ENCODE results near the gene CST3.
"Not testable (repeated sequence)": the region's sequence is repeated elsewhere in the genome, so short reads cannot be mapped to it uniquely, and the experiment has no call there.

Gene CST3

DNA sequence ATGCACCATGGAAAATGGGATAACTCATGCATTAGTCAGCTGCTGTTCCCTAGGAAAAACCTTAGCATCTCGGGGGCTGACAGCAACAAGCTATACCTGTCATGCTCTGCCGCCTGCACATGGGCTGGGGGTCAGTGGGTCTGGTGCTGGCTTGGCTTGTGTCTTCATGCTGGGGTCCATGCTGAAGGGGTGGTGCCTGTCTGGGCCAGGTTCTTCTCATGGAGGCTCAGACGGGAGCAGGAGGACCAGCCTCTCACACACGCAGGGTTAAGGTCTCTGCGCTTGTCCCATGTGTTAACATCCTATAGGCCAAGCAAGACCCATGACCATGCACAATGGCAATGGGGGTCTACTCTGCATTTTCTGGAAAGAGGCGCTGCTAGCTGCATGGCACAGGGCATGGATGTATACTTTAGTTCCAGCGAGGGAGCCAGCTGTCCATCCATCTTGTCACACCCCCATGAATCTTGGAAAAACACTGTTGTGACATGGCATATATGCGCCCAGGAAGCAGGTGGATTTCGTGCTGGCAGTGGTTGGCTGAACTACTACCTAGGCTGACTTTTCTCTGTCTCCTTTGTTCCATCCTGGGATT is 24.6 kb upstream of the CST3 start:
- no peak for DNase-seq (ENCODE audit: low spot score)

DNA sequence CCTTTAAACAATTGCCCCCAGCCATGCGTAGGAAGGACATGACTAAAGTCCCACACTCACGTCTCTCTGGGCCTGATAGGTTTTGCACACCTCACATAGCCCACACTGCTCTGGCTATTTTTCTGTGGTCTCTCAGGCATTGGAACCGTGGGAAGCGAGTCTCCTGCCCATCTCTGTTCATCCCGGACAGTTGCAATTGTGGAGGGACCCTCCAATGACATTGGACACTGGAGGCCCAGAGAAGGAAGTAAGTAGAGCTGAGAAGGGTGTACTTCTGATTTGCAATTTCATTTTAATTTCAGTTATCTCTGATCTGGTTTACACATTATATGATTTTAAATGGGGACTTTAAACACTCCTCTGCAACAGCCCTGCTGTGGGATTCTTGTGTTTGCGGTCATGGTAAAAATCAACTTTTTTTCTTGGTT is 23.3 kb upstream of the CST3 start:
- DNase-seq (ENCODE audit: low spot score): no peak

DNA sequence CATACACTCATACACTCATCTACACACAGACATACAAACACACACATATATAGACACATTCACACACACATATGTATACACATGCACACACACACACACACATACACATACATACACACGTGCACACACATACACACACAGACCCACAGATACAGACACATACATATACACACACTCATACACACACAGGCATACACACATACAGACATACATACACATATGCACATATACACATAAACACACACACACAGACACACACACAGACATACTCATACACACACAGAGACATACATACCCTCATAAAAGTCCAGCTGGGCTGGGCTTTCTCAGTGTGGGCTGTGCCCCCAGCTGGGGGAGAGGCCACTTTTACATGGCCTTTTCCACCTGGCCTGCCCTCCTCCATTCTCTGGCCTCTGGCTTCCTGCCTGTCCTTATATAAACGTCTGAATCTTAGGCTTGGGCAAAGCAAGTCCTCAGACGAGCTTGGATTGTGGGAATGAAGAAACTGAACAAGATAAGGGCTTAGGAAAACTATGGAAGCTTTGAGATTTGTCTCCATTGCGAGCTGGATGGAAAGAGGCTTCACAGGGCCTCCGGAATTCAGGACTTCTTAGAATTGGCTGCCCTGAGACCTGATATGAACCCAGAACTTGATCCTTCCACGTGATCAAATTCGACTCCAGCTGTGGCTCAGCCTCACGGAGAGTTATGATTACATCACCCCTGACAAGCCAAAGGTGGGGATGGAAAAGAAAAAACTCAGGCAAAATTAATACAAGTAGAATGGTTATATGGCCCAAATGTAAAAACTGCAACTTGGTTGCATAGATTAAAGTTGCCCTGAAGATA is 22.5 kb upstream of the CST3 start:
- no peak for DNase-seq (ENCODE audit: low spot score)

DNA sequence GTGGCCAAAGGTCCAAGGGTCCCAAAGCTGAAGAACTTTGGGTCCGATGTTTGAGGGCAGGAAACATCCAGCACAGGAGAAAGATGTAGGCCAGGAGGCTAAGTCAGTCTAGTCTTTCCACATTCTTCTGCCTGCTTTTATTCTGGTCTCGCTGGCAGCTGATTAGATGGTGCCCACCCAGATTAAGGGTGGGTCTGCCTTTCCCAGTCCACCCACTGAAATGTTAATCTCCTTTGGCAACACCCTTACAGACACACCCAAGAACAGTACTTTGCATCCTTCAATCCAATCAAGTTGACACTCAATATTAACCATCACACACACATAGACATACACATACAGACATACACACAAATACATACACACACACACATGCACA is 21.8 kb upstream of the CST3 start:
- not testable (repeated sequence) for DNase-seq (ENCODE audit: low spot score)

DNA sequence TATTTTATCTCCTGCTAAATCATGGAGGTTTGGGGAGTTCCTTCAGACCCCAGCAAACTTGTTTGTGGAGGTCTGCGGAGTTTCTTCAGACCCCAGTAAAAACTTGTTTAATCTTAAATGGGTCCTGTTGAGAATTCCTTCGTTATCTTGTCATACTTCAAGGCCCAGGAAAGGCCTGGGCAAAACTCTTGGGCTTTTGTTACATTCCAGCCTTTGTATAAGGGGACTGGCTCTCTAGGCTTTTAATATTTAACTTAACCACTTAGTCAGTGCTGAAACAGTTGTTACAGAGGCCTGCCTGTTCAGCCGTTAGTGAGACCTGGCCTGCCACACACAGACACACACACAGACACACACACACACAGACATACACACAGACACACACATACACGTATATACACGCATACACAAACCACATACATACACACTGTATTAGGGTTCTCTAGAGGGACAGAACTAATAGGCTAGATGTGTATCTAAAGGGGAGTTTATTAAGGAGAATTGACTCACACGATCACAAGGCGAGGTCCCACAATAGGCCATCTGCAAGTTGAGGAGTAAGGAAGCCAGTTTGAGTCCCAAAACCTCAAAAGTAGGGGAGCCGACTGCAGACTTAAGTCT is 21.3 kb upstream of the CST3 start:
- no peak for DNase-seq (ENCODE audit: low spot score)

DNA sequence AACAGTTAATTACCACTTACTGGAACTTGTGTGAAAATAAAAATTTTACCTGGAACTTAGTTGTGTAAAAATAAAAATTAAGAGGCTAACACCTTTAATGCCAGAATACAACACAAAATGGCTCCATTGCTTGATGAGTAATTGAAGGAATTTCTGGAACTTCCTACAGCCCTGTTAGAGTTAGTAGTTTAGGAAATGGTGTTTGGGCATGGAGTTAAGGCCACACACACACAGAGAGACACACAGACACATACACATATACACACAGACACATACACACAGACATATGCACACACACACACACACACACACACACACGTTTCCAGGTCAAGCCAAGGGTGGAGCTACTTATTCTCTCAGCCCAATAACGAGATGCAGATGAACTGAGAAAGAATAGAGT is 20.6 kb upstream of the CST3 start:
- DNase-seq (ENCODE audit: low spot score): no peak

DNA sequence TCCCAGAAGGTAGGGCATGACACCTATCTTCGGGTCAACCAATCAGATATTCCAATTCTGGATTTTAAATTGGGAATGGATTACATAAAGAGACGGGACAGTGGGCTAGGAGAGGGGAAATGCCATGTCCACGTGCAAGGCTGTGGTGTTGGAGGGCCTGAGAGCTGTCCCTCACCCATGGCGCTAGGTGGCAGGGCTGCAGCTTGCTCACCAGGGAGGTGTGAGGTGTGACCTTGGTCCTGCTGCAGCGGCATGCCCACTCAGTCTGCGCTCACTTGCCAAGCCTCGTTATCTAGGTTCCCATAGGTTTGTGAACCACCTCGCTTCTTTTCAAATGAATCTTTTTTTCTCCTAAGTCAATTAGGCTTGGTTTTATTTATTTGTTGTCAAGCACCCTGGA is 19.4 kb upstream of the CST3 start:
- DNase-seq (ENCODE audit: low spot score): no peak

DNA sequence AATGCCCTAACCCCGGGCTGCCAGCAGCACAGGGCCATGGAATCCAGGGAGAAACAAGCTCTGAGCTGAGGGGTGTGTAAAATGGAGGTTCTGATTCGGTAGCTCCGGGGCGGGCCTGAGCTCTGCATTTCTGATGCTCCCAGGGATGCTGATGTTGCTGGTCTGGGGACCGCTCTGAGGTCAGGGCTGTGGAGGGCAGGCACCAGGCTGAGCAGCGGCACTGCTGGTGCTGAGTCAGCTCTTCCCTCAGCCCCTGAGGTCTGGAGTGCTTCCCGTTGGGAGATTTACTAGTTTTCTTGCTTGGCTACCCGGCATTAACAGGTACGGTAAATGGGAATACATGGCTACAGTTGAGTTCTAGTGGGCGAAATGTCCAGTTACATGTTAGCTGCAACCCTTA is 18.6 kb upstream of the CST3 start:
- DNase-seq (ENCODE audit: low spot score): no peak

DNA sequence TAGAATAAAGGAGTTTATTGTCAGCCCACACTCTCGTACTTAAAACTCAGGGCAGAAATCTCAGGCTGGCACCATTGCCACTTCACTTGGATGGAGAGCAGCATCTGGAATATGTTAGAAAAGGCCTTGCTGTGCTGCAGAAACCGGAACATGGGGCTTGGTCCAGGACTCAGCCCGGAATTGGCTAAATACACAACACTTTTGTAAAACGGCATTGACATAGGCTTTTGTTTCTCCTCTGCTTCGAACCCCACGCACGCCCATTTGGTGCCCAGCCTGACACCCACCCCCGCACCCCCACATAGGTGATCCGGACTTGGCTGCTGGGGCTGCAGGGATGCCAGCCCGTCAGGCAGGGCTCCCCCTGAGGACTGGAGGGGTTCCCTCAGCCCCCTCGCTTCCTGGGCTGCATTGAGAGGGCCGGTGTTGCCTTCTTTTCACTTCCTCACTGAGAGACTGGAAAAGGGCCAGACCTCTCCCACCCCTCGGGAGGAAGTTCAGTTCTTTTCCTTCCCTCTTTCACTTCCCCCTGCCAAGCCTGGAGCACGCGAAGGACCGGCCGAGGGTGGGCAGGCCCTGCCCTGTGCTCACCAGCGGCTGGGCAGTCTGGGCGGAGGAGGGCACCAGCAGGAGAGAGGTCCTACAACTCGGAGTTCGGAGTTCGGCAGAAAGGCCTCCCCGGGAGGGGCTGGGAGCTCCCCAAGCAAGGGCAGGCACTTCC is 17.9 kb upstream of the CST3 start:
- no peak for DNase-seq (ENCODE audit: low spot score)

DNA sequence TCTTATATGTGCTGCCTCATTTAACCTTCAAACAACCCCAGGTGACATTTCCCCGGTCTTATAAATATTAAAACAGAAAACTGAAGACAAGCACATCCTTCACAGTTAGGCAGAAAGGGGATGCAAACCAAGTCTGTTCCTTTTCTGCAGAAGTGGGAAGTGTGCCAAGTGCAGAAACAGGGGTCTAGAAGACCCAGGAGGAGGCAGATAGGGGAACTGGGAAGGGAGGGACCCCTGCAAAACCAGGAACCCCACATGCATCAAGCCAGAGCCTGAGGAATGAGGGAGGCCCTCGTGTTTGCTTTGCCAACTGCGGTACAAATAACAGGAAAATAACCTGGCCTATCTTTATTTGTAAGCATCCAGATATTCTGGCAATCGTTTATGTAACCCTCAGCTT is 17.0 kb upstream of the CST3 start:
- DNase-seq (ENCODE audit: low spot score): no peak

DNA sequence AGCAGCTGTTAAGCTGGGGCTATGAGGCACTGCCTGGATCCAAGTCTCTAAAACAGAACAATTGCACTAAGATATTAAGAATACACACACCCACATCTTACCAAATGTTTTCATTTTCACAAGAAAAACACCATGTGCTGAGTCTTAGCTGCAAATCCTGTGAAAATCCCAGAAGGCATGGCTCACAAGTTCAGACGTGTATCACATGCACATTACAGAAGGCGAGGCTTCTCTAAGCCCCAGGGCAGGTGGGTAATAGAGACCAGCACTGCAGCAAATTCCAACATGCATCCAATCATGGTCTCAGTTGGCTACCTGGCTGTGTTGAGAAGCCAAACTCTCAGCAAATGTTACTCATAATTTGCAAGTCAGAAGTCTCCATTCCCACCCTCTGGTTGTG is 16.2 kb upstream of the CST3 start:
- no peak for DNase-seq (ENCODE audit: low spot score)

DNA sequence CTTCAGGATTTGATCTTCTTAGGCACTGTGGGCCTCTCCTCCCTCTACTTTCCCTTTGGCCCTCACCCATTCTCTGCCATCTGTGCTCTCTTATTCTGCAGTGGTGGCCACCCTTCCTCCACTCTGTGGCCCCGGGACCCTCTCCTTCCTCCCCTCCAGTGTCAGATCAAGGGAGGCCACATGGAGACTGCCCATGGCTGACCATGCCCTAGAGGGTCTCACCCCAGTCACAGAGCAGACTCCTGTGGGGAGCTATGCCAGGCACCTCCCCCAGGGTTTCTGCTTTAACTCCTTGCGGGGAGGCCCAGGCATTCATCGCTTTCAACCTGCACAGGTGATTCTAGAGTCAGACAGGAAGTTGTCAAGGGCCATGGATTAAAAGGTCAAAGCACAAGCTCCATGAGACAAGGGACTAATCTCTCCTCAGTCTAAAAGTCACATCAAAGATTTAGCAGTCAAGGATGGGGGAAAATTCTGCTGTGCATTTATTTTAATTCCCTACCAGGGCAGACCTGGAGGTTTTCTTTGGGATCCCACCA is 15.7 kb upstream of the CST3 start:
- DNase-seq (ENCODE audit: low spot score): no peak

DNA sequence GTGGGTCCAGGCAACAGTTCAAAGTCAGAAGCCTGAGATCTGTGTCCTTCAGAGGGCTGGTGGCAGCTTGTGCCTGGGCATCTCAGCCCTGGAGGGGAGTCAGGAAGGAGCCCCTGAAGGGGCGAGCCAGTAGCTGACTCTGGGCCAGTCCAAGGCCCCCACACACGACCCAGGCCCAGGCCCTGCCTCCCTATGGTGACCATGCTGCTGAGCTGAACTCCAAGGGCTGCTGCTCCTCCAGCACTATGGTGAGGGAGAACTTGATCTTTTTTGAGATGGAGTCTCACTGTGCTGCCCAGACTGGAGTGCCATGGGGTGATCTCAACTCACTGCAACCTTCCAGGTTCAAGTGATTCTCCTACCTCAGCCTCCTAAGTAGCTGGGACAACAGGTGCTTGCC is 15.2 kb upstream of the CST3 start:
- DNase-seq (ENCODE audit: low spot score): no peak

DNA sequence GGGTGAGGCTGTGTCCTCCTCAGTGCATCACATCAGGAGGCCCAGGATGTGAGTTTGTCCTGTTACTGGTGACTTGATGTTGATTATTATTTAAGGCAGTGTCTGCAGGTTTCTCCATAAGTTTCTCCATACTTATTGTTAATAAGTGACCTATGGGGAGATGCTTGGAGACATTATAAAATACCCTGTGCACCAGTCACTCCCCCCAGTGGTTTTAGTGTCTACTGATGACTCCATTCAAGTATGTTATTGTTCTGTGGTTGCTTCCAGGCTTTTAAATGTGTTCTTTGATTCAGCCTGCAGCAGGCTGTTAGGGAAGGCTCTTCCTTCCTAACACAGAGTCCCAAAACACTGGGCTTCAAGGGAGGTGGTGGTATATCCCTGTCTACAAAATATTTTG is 14.6 kb upstream of the CST3 start:
- no peak for DNase-seq (ENCODE audit: low spot score)

DNA sequence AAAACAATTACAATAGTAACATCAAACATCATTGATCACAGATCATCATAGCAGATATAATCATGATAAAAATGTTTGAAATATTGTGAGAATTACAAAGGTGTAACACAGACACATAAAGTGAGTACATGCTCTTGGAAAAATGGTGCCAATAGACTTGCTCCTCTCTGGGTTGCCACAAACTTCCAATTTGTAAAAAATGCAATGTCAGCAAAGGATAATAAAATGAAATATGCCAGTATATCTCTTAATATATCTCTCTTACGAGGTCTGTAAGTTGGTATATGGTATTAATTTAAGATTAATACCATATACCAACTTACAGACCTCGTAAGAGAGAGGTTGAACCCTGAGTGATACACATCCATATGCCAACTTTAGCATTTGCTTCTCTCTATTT is 13.4 kb upstream of the CST3 start:
- DNase-seq (ENCODE audit: low spot score): no peak

DNA sequence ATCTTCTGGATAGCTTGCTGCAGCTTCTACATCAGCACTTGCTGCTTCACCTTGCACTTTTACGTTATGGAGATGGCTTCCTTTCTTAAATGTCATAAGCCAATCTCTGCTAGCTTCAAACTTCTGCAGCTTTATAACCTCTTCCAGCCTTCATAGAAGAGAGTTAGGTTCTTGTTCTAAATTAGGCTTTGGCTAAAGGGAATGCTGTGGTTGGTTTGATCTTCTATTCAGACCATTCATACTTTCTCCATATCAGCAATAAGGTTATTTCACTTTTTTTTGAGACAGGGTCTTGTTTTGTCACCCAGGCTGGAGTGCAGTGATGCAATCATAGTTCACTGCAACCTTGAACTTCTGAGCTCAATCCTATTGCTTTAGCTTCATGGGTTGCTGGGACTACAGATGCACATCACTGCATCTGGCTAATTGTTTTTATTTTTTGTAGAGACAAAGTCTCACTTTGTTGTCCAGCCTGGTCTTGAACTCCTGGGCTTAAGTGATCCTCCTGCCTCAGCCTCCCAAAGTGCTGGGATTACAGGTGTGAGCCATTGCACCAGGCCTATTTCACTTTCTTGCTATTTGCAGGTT is 12.2 kb upstream of the CST3 start:
- no peak for DNase-seq (ENCODE audit: low spot score)

DNA sequence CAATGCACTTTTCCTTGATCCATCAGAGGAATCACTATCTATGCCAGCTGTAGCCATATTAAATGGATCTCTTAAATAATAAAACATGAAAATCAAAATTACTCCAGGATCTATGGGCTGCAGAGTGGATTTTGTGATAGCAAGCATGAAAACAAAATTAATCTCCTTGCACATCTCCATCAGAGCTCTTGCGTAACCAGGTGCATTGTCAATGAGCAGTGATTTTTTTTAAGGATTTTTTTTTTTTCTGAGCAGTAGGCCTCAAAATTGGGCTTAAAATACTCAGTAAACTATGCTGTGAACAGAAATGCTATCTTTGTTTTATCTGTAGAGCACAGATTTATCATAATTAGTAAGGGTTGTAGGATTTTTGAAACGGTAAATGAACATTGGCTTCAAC is 11.5 kb upstream of the CST3 start:
- no peak for DNase-seq (ENCODE audit: low spot score)

DNA sequence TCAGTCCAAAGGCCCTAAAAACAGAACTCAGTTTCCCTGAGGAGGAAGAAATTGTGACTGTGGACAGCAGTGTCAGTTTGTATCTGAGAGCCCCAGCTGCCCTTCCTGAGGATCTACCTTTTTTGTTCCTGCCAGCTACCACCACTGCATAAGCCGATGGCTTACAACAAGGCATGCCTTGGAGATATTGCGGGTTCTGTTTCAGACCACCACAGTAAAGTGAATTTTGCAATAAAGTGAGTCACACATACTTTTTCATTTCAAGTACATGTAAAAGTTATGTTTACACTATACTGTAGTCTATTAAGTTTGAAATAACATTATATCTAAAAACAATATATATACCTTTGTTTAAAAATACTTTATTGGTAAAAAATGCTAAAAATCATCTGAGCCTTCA is 9.6 kb upstream of the CST3 start:
- DNase-seq (ENCODE audit: low spot score): no peak

DNA sequence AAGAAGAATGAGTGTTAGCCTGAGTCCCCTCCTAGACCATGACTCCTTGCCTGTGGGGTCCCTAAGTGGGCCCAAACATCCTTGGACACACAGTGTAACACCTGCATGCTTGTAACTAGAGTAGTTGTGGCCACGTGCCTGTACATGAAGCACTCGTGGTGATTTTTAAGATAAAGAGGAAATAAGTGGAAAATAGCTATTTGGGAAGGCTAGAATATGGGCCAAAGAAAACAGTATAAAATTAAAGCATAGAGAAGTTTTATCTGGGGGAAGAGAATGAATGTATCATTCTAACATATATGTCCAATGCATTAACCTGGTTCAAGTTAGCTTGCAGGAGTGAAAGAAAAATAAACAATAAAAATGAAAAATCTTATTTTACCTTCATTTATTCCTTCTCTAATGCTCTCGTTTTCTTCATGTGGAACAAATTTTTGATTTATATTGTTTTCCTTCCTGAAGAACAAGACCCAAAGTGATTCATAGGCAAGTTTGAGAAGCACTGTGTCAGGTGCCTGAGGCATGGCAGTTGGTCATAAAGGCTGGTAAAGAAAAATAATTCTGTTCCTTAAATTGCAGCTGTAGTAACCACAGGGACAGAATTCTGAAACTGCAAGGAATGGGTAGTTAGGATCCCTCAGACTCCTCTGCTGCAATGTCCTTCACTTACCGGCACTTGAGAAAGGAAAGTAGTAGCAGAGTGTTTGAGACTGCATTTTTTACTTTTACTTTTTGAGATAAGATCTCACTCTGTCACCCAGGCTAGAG is 8.5 kb upstream of the CST3 start:
- DNase-seq (ENCODE audit: low spot score): no peak

DNA sequence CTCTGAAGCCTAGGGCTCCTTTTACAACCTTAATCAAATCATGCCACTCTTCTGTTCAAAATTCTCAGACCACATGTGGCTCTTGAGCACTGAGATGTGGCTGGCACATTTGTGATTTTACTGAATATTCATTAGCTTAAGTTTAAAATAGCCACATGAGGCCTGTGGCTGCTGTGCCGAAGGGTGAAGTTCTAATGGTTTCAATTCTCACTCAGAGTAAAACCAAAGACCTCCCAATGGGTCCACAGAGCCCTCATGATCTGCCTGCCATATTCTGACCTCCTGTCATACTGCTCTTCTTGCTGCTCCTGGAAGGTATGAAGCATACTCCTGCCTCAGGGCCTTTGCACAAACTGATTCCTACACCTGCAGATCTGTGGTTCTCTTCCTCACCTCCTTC is 7.8 kb upstream of the CST3 start:
- DNase-seq (ENCODE audit: low spot score): no peak

DNA sequence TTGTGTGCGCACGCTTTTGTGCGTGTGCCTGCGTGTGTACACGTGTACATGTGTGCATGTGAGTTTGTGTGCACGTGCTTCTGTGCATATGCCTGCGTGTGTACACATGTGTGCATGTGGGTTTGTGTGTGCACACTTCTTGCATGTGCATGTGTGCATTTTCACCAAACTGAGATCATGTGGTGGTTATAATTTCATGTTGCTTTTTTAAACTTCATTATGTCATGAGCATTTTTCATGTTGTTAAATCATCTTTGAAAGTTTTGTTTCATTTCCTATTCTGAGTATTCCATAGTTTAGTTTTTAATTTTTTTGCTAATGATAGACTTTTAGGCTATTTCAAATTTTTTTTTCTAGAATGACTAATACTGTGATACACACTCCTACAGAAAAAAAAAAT is 6.4 kb upstream of the CST3 start:
- DNase-seq (ENCODE audit: low spot score): no peak

DNA sequence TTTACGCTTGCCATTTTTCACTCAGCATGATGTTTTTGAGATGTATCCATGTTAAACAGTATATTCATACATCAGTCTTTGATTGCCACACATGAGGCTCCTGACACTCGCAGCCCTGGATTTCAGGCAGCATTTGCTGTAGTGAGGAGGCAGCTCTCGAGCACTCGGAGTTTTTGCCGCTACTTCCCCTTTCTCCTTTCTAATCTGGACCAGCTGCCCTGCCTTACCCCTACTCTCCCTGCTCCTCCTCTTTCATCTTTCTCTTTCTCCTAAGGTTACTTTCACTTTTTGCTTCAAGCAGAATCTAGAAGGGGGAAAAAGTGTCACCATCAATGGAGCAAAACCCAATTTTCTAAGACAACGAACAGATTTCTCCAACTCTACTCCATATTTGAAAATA is 5.9 kb upstream of the CST3 start:
- no peak for DNase-seq (ENCODE audit: low spot score)

Measured in hematopoietic multipotent progenitor cell treated with erythropoietin and hydrocortisone succinate and interleukin-3 and kit ligand, for 15 days (in vitro differentiated cells).